ENCODE measurements around the gene HMX1. TPM values are rescaled to one million over a fixed set of nuclear protein-coding genes. Genes with fewer than 3 reads are reported as not detected.

The HMX1 gene
- total RNA-seq, 2 experiments from 2014 or later, result not detected

DNA sequence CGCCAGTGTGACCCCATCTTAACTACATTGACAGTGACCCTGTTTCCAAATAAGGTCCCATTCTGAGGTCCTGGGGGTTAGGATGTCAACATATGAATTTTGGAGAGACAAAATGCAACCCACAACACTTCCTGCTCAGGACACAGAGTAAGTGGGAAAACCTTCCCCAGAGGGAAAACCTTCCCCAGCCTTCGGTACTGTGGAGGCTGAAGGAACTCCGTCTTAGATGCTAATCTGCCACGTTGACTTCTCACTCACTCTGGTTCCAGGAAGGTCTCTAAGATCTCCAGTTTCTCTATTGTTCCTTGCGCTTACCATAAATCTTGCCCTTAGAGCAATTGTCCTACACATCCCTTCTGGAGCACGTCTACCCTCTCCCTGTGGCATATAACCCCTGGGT is 29.7 kb upstream of the HMX1 start:
- Mint-ChIP-seq H3K4me1 (no peaks in the 10 kb centered on the region), H3K27me3 (peaks cover 5% of the 10 kb centered on the region), H3K9me3 (peaks cover 9% of the 10 kb centered on the region), H3K27ac (no peak overlapping the region), H3K4me3 (no peak overlapping the region), H3K36me3 (no peaks in the 10 kb centered on the region)
- no peak for DNase-seq

DNA sequence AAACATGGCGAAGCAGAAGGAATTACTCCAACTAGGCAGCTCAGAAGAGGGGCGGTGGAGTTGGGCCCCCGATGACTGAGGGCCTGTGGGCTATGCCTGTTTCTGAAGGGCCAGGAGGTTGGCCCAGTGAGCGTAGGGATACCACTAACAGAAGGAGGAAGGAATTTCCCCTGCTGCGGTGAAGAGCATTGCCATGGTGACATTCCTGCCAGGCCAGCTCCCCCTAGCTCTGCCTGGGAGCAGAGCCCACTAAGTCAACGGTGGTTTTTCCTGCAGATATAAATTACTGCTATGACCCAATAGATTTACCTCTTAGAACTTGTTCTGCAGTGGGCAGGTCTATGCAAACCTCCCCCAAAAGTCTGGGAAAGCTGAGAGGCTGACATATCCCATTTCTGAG is 28.9 kb upstream of the HMX1 start:
- Mint-ChIP-seq H3K4me1 (no peaks in the 10 kb centered on the region), H3K9me3 (peaks cover 9% of the 10 kb centered on the region), H3K4me3 (no peak overlapping the region), H3K27me3 (peaks cover 5% of the 10 kb centered on the region), H3K36me3 (no peaks in the 10 kb centered on the region), H3K27ac (no peak overlapping the region)
- DNase-seq, result no peak

DNA sequence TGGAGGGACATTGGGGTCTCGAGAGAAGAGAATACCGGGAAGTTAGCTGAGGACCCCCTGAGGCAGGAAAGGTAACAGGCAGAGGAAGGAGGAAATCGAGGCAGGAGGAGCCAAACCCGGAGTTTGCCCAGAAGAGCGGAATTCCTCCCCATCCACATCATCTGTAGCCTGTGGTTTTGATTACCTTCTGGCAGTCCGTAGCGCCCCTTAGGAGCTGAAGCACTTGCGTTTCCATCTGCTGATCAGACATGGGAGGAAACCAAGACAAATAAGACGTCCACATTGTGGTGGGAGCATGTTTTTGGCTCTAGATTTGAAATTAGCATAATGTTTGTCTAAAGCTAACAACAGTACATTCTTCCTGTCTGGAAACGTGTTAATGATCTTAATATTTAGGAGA is 26.8 kb upstream of the HMX1 start:
- no peaks in the 10 kb centered on the region for H3K36me3 Mint-ChIP-seq
- DNase-seq, result no peak
- H3K4me3 Mint-ChIP-seq, result no peak overlapping the region
- peaks cover 21% of the 10 kb centered on the region for H3K27me3 Mint-ChIP-seq
- no peak overlapping the region for H3K27ac Mint-ChIP-seq
- H3K4me1 Mint-ChIP-seq, result no peaks in the 10 kb centered on the region
- H3K9me3 Mint-ChIP-seq, result peaks cover 9% of the 10 kb centered on the region

DNA sequence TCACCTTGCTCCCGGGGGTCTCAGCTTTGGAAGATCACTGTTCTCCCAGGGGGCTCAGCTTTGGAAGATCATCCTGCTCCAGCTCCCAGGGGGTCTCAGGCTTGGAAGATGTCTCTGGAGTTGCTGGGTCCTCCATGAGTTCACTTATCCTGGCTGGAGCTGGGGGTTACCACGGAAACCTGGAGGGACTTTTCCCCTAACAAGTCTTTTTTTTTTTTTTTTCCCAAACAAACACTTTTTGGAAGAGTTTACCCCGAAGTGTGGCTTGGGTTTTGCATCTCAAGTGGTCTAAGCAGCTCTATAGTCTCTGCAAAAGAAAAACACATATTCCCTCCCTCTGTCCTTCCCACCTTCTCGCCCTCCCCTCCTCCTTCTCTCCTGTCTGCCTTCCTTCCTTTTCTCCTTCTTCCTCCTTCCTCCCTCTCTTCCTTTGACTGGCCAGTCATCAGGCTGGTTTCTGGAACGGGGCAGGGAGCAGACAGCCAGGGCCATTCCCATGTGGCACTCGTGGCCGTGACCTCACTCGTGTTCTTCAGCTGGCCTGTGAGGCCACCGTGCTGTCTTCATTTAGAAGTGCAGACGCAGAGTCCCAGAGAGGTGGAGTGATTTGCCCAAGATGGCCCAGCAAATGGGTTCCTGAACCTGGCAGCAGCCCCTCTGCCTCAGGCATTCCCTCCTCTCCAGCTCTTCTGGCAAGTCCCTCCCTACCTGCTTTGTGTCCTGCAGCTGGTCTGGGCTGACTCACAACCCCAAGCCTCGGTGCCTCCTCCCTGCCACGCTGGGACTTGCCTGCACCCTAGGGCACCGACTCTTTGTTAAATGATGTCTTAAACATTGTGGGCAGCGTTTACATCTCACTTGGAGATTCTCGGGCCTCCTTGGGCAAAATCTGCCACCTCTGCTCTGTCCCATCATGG is 25.9 kb upstream of the HMX1 start:
- no peaks in the 10 kb centered on the region for H3K36me3 Mint-ChIP-seq
- no peaks in the 10 kb centered on the region for H3K4me1 Mint-ChIP-seq
- H3K27ac Mint-ChIP-seq, result no peak overlapping the region
- peaks cover 30% of the 10 kb centered on the region for H3K27me3 Mint-ChIP-seq
- no peak overlapping the region for H3K4me3 Mint-ChIP-seq
- peaks cover 8% of the 10 kb centered on the region for H3K9me3 Mint-ChIP-seq
- DNase-seq, result no peak

DNA sequence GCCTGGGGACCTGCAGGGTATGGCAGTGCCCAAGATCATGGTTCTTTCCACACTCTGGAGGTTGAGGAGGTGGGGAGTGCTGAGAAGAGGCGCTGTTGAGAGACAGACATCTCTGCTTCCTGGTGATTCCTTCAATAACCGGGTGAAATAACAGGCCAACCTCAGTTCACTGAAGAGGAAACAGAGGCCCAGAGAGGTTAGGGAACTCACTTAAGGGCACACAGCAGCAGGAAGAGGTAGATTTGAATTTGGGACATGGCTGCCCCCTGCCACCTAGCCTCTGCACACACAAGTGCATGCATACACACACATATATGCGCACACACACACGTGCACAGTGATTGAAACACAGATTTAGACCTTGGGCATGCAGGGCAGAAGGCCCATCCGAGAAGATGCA is 24.9 kb upstream of the HMX1 start:
- Mint-ChIP-seq H3K27me3 (peaks cover 39% of the 10 kb centered on the region), H3K4me1 (no peaks in the 10 kb centered on the region), H3K27ac (no peak overlapping the region), H3K9me3 (peaks cover 3% of the 10 kb centered on the region), H3K4me3 (no peak overlapping the region), H3K36me3 (no peaks in the 10 kb centered on the region)
- DNase-seq, result no peak

DNA sequence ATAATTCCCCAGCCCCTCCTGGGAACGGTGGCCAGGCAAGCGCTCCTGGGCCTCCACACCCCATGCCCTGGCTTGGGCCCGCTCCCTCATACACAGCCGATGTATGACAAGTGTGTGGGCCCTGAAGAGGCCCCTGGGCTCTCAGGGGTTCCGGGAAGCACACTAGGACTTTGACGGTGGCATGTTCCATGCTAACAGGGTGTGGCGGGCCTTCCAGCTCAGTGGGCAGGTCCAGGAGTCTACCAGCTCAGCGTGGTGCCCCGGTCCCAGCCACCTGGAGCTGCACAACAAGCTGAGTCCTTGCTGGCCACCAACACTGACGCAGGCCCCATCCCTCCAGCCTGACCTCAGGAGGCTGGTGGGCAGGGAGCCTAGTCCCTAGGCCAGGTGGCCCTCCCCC is 24.4 kb upstream of the HMX1 start:
- no peak overlapping the region for H3K4me3 Mint-ChIP-seq
- H3K36me3 Mint-ChIP-seq, result no peaks in the 10 kb centered on the region
- H3K27me3 Mint-ChIP-seq, result peaks cover 44% of the 10 kb centered on the region
- H3K27ac Mint-ChIP-seq, result no peak overlapping the region
- H3K9me3 Mint-ChIP-seq, result peaks cover under 1% of the 10 kb centered on the region
- H3K4me1 Mint-ChIP-seq, result no peaks in the 10 kb centered on the region
- no peak for DNase-seq

DNA sequence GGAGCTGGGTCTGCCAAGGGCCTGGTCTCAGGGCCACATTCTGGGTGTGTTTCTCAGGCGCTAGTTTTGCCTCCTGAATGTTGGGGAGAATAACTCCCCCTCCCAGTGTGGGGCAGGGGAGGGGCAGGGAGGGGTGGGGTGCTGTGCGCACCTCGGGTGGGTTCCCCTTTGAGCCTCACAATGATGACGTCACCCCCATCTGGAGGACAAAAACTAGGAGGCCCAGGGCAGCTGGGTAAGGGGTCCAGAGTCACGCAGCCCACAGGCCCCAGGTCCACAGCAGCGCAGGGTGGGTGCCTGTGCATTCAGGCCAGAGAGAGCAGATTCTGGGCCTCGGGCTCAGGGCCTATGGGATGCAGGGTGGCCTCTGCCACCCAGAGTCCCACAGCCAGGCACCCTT is 23.7 kb upstream of the HMX1 start:
- Mint-ChIP-seq H3K36me3 (no peaks in the 10 kb centered on the region), H3K9me3 (no peaks in the 10 kb centered on the region), H3K27ac (no peak overlapping the region), H3K4me1 (no peaks in the 10 kb centered on the region), H3K27me3 (peaks cover 51% of the 10 kb centered on the region), H3K4me3 (no peak overlapping the region)
- DNase-seq, result no peak

DNA sequence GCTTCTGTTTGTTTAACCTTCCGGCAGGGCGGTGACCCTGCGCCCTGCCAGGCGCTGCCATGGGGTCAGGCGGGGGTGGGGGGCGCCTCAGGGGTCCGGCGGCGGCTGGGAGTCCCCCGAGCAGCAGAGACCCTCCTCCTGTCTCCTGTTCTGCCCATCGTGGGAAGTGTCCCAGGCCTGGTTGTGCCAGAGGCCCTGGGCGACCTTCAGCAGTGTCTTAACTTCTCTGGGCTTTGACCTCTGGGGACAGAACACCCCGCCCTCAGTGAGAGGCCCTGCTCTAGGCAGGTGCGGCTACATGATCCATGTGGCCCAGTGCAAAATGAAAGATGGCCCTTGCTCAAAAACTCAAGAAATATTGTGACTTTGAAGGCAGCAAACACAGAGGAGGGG is 22.8 kb upstream of the HMX1 start:
- Mint-ChIP-seq H3K4me1 (no peaks in the 10 kb centered on the region), H3K27ac (no peak overlapping the region), H3K4me3 (no peak overlapping the region), H3K36me3 (no peaks in the 10 kb centered on the region), H3K27me3 (peaks cover 60% of the 10 kb centered on the region), H3K9me3 (no peaks in the 10 kb centered on the region)
- no peak for DNase-seq

DNA sequence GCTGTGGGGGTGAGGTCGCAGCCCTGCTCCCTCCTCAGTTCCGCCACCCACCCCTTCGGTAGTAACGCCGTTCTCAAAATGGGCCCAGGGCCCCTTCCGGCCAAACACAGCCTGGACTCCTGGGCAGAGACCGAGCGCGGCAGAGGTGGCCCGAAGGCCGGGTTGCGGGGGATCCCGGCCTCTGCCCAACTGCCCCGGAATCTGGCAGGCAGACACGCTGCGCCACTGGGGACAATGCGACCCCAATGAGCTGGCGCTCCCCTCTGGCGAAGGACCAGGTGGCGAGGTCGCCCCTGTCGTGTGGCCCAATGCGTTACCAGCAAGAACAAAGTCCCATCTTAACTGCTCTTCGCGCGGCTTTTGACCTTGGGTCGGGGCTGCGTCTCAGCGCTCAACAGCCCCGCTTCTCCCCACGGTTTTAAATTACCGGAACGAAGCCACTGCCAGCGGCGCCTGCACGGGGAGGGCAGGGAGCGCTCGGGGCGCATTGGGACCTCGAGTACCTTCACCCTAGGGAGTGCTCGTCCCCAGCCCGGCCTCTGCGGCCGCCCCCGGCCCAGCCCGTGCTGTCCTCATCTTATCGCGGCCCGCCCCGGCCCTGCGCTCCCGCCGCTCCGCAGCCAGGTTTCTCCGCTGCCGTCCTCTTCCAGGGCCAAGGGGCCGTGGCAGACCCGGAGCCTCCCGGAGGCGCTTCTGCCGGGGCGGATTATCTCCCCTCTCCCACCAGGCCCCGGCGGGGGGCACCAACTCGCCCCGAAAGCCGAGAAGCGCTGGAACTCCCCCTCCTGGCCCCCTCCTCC is 22.2 kb upstream of the HMX1 start:
- peaks cover 66% of the 10 kb centered on the region for H3K27me3 Mint-ChIP-seq
- no peaks in the 10 kb centered on the region for H3K4me1 Mint-ChIP-seq
- H3K9me3 Mint-ChIP-seq, result no peaks in the 10 kb centered on the region
- no peak for DNase-seq
- H3K4me3 Mint-ChIP-seq, result no peak overlapping the region
- H3K27ac Mint-ChIP-seq, result no peak overlapping the region
- no peaks in the 10 kb centered on the region for H3K36me3 Mint-ChIP-seq

DNA sequence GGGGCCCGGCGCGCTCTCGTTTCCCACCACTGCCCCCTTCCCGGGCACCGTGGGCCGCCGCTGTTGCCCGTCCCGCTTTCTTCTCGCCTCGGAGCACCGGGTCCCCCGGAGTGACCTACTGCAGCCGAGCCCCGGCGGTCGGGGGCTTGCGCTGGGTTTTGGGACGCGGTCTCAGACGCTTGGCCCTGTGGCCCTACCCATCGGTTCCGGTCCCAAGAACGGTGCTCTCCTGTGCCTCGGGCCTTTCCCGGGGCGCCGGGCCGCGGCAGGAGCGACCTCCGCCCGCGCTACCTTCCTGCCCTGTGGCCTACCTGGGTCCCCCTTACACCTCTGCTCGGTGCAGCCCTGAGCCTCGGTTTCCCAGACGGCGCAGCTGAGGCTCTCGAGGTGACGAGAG is 21.6 kb upstream of the HMX1 start:
- Mint-ChIP-seq H3K4me3 (no peak overlapping the region), H3K27ac (no peak overlapping the region), H3K36me3 (no peaks in the 10 kb centered on the region), H3K9me3 (no peaks in the 10 kb centered on the region), H3K4me1 (no peaks in the 10 kb centered on the region), H3K27me3 (peaks cover 71% of the 10 kb centered on the region)
- DNase-seq, result no peak

DNA sequence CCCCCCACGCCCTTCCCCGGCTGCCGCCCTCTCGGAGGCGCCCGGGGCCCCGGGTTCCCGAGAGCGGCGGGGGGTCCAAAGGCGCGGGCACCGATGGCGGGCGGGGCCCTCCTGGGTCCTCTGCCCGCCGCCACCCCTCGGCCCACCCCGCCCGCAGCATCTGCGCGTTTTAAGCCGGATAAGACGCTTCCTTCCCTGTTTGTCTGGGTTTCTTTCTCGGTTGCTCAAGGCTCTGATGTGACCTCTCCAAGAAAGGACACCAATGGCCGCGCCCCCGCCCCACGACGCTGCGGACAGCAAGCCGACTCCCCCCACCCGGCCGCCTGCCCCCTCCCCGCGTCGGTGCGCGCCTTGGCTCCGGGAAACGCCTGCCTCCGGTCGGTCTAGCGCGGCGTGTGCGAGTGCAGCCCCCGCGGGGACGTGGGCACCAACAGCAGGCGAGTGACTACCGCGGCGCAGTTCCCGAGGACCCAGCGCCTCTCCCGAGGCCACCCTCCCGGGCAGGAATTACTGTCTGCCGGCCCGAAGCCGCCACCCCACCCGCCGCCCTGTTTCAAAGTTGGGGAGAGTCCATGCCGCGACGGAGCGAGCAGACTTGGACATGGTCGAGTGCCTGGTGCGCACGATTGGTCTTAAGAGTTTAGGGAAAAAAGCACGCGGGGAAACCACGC is 21.1 kb upstream of the HMX1 start:
- Mint-ChIP-seq H3K9me3 (no peaks in the 10 kb centered on the region), H3K27ac (no peak overlapping the region), H3K36me3 (no peaks in the 10 kb centered on the region), H3K27me3 (peaks cover 75% of the 10 kb centered on the region), H3K4me3 (no peak overlapping the region), H3K4me1 (no peaks in the 10 kb centered on the region)
- DNase-seq, result no peak

DNA sequence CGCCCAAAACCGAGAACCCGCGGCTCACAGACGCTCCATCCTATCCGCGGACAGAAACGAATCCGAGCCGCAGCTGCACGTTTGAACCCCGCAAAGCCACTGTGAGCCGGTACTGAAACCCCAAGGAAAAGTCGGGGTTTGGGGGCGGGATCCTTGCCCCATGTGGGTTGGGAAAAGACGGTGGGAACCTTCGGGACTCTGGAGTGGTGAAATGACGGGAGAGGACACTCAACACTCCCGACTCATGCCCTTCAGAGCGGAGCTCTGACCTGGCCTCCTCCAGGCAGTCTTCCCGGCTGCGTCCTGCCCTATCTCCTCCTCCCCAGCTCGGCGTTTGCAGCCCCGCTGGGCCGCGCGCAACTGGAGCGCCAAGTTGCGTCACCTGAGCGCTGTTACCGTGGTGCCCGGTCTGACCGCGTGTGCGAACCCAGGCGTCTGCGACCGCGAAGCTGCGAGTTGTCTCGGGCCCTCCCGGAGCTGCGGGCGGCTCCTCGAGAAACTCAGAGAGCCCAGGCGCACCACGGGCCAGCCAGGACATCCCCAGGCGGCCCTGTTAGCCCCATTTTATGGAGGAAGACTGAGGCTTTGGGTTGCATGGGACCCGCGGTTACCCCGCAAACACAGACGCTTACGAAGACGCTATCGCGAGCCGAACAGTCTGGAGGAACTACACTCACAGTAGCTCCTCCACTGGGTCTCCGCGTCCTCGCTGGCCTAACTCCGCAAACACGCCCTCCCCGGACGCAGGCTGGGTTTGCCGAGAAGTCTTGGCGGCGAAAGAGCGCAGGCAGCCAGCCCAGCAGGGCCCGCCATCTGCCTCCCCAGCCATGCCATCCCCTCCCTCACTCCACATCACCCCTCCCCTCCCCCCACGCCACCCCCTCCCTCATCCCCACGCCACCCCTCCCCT is 20.3 kb upstream of the HMX1 start:
- H3K4me1 Mint-ChIP-seq, result no peaks in the 10 kb centered on the region
- H3K27ac Mint-ChIP-seq, result no peak overlapping the region
- H3K4me3 Mint-ChIP-seq, result no peak overlapping the region
- peaks cover 2% of the 10 kb centered on the region for H3K9me3 Mint-ChIP-seq
- peaks cover 79% of the 10 kb centered on the region for H3K27me3 Mint-ChIP-seq
- no peaks in the 10 kb centered on the region for H3K36me3 Mint-ChIP-seq
- no peak for DNase-seq

DNA sequence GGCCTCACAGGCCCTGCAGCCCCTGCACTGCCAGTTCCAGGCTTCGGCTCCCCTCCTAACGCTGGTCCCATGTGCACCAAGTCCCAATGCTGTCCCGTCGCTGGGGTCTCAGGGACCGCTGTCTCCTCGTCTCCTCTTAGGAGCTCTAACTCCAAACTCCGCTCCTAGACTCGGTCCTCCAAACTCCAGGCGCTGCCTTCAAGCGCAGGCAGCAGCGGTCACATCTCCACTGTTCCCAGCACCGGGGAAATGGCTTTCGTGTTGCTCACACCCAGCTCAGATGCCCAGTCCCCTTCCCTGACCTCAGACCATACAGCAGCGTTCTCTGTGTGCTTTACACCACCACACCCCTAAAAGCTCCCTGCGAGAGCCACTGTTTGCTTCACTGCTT is 19.6 kb upstream of the HMX1 start:
- no peak for DNase-seq
- H3K9me3 Mint-ChIP-seq, result peaks cover 2% of the 10 kb centered on the region
- no peak overlapping the region for H3K4me3 Mint-ChIP-seq
- no peak overlapping the region for H3K27ac Mint-ChIP-seq
- H3K27me3 Mint-ChIP-seq, result peaks cover 86% of the 10 kb centered on the region
- no peaks in the 10 kb centered on the region for H3K4me1 Mint-ChIP-seq
- no peaks in the 10 kb centered on the region for H3K36me3 Mint-ChIP-seq

DNA sequence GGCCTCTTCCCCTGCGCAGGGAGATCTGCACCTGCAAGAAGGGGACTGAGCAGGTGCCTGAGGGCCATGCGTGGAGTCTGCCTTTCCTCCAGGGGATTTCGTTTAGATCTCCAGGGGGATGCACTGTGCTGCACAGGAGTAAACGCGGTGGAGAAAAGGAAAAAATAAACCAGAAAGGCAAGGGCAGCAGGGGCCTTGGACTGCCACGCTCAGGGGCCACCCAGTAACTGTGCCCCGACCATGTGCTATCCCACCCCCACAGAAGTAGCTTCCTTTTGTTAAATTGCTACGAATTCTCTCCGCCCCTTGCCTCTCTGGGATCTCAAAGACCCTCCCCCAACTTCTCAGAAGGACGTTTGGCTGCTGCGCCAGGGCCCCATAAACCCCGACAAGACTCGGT is 17.2 kb upstream of the HMX1 start:
- Mint-ChIP-seq H3K27me3 (peaks cover 89% of the 10 kb centered on the region), H3K9me3 (peaks cover 2% of the 10 kb centered on the region), H3K4me1 (no peaks in the 10 kb centered on the region), H3K36me3 (no peaks in the 10 kb centered on the region), H3K27ac (no peak overlapping the region), H3K4me3 (no peak overlapping the region)
- no peak for DNase-seq

Measured in activated naive CD8-positive, alpha-beta T cell treated with anti-CD3 and anti-CD28 coated beads for 36 hours (primary cell).